ENCODE measurements around the gene HBE1. TPM values are rescaled to one million over a fixed set of nuclear protein-coding genes. Genes with fewer than 3 reads are reported as not detected.

The HBE1 gene
- total RNA-seq, 1 donor from 2014 or later = not detected

- peak; percentile 20 for DNase-seq (ENCODE audit: low read depth)
These were observed 35.3 kb downstream of the HBE1 start, which contains the start of gene HBD for GRCh38 chr11:5234381-5234834. TSS of gene HBD (minus strand) at chr11:5234483. CDS start at chr11:5234433, 50 bp downstream.

GRCh38 chr11:5233307-5233706, 36.4 kb downstream of the HBE1 start:
- DNase-seq (ENCODE audit: low read depth) = no peak

GRCh38 chr11:5232821-5233220, 36.9 kb downstream of the HBE1 start:
- DNase-seq (ENCODE audit: low read depth) = no peak

- DNase-seq (ENCODE audit: low read depth) = no peak
These were observed 37.6 kb downstream of the HBE1 start for GRCh38 chr11:5232176-5232575.

- DNase-seq (ENCODE audit: low read depth) = no peak
These were observed 38.6 kb downstream of the HBE1 start for GRCh38 chr11:5231111-5231510.

GRCh38 chr11:5230266-5230665, 39.5 kb downstream of the HBE1 start:
- DNase-seq (ENCODE audit: low read depth) = no peak

- DNase-seq (ENCODE audit: low read depth) = no peak
These were observed 39.9 kb downstream of the HBE1 start for GRCh38 chr11:5229796-5230195.

GRCh38 chr11:5229356-5229755, 40.4 kb downstream of the HBE1 start:
- peak; percentile 2 for DNase-seq (ENCODE audit: low read depth)

- no peak for DNase-seq (ENCODE audit: low read depth)
These were observed 41.6 kb downstream of the HBE1 start for GRCh38 chr11:5228124-5228523.

- DNase-seq (ENCODE audit: low read depth) = no peak
These were observed 42.1 kb downstream of the HBE1 start for GRCh38 chr11:5227681-5228080.

GRCh38 chr11:5226732-5227310, 42.9 kb downstream of the HBE1 start, which contains the start of gene HBB:
TSS of gene HBB (minus strand) at chr11:5227071. CDS start at chr11:5227021, 50 bp downstream.
- DNase-seq (ENCODE audit: low read depth) = no peak

- DNase-seq (ENCODE audit: low read depth) = no peak
These were observed 44.3 kb downstream of the HBE1 start for GRCh38 chr11:5225480-5225871.

GRCh38 chr11:5224538-5225479, 44.9 kb downstream of the HBE1 start:
- no peak for DNase-seq (ENCODE audit: low read depth)

GRCh38 chr11:5223686-5224085, 46.1 kb downstream of the HBE1 start:
- no peak for DNase-seq (ENCODE audit: low read depth)

GRCh38 chr11:5223146-5223545, 46.6 kb downstream of the HBE1 start:
- no peak for DNase-seq (ENCODE audit: low read depth)

Other genes with a start within 250 kb of the HBE1 start
- not detected in 2 replicates for gene OR52J3, start 223.4 kb downstream of the HBE1 start, total RNA-seq
- not detected in 2 replicates for gene OR52E2, start 210.3 kb downstream of the HBE1 start, total RNA-seq
- gene OR52E1, start 200.4 kb downstream of the HBE1 start, total RNA-seq = not detected in 2 replicates
- gene OR52A5, start 131.6 kb downstream of the HBE1 start, total RNA-seq = not detected in 2 replicates
- gene OR52A1, start 115.2 kb downstream of the HBE1 start, total RNA-seq = not detected in 2 replicates
- not detected in 2 replicates for gene OR51V1, start 69.3 kb downstream of the HBE1 start, total RNA-seq
- not detected in 2 replicates for gene HBB, start 42.9 kb downstream of the HBE1 start, total RNA-seq
- gene HBD, start 35.5 kb downstream of the HBE1 start, total RNA-seq = not detected in 2 replicates
- not detected in 2 replicates for gene HBG1, start 20.1 kb downstream of the HBE1 start, total RNA-seq
- not detected in 2 replicates for gene HBG2, start 15.2 kb downstream of the HBE1 start, total RNA-seq
- gene OR51B4, start 32.0 kb upstream of the HBE1 start, total RNA-seq = not detected in 2 replicates
- gene OR51B2, start 54.4 kb upstream of the HBE1 start, total RNA-seq = 0.80 TPM in 1 of 2 replicates, not detected in the other
- 0.21 and 0.29 TPM in 2 replicates for gene OR51B5, start 73.6 kb upstream of the HBE1 start, total RNA-seq
- not detected in 2 replicates for gene OR51B6, start 81.6 kb upstream of the HBE1 start, total RNA-seq
- not detected in 2 replicates for gene OR51M1, start 113.9 kb upstream of the HBE1 start, total RNA-seq
- not detected in 2 replicates for gene OR51Q1, start 152.2 kb upstream of the HBE1 start, total RNA-seq
- not detected in 2 replicates for gene OR51I1, start 171.6 kb upstream of the HBE1 start, total RNA-seq
- not detected in 2 replicates for gene OR51I2, start 179.4 kb upstream of the HBE1 start, total RNA-seq
- gene OR52D1, start 218.7 kb upstream of the HBE1 start, total RNA-seq = not detected in 2 replicates
- gene UBQLN3, start 240.0 kb upstream of the HBE1 start, total RNA-seq = 0.05 and 0.16 TPM in 2 replicates
- 0.32 and 0.42 TPM in 2 replicates for gene UBQLNL, start 246.8 kb upstream of the HBE1 start, total RNA-seq

Measured in myocyte (in vitro differentiated cells).